Natural killer cell (primary cell): ENCODE data around the gene SORCS2. TPM values are rescaled to one million over a fixed set of nuclear protein-coding genes. Genes with fewer than 3 reads are reported as not detected.

Experiments used
- ATAC-seq, 3 donors: fragments of 150-1000 bp in 2 of 3; fragments of 200-7000 bp in 1 of 3; cut with Tn5 transposase; 1 replicate in 1 of 3; 2 replicates in 2 of 3; pipeline ENCODE4 v1.10.0; 2021; ENCODE audit warnings: mild to moderate bottlenecking in 2 of 3, moderate library complexity in 2 of 3
- DNase-seq, 2 donors: peaks; one replicate each; pipeline versions ENCODE4 v3.0.0 to v3.0.0-alpha.2; 2013 to 2021; ENCODE audit warnings: mixed read lengths in 1 of 2
- H3K27ac ChIP-seq: one replicate; pipeline ENCODE4 v1.5.1; 2013; ENCODE audit warnings: mild to moderate bottlenecking, low read length
- H3K27me3 ChIP-seq: one replicate; pipeline ENCODE4 v1.6.1; 2013; ENCODE audit warnings: low read length; ENCODE audit not compliant: control insufficient read depth, insufficient read depth
- H3K36me3 ChIP-seq: one replicate; pipeline ENCODE4 v1.6.1; 2013; ENCODE audit warnings: low read length; ENCODE audit not compliant: control insufficient read depth, insufficient read depth
- H3K4me1 ChIP-seq: one replicate; pipeline ENCODE4 v1.6.1; 2013; ENCODE audit warnings: low read length; ENCODE audit not compliant: control insufficient read depth, insufficient read depth
- H3K4me3 ChIP-seq: one replicate; pipeline ENCODE4 v1.5.1; 2013; ENCODE audit warnings: low read length
- H3K9me3 ChIP-seq: one replicate; pipeline ENCODE4 v1.6.1; 2013; ENCODE audit warnings: low read length; ENCODE audit not compliant: control insufficient read depth, insufficient read depth
- H3K27ac Mint-ChIP-seq, 2 donors: one replicate each; pipeline ENCODE4 v1.8.0; 2022; ENCODE audit warnings: mild to moderate bottlenecking in 2 of 2, mixed read lengths in 2 of 2, moderate library complexity in 1 of 2
- H3K27me3 Mint-ChIP-seq, 2 donors: one replicate each; pipeline ENCODE4 v1.8.0; 2022; ENCODE audit warnings: low read depth in 2 of 2, mixed read lengths in 2 of 2
- H3K36me3 Mint-ChIP-seq: one replicate; pipeline ENCODE4 v1.8.0; 2022; ENCODE audit warnings: mixed read lengths
- H3K4me1 Mint-ChIP-seq, 2 donors: one replicate each; pipeline ENCODE4 v1.8.0; 2022; ENCODE audit warnings: mixed read lengths in 2 of 2
- H3K4me3 Mint-ChIP-seq: one replicate; pipeline ENCODE4 v1.8.0; 2022; ENCODE audit warnings: mild to moderate bottlenecking, moderate library complexity, mixed read lengths
- H3K9me3 Mint-ChIP-seq, 2 donors: one replicate each; pipeline ENCODE4 v1.8.0; 2022; ENCODE audit warnings: mixed read lengths in 2 of 2
- WGBS: methylation state at CpG from one replicate; pipeline ENCODE4 v1.1.7; 2013; ENCODE audit warnings: missing lambda C conversion rate; ENCODE audit not compliant: insufficient coverage; 5-methylcytosine and 5-hydroxymethylcytosine counted together
- intact Hi-C: fragments of 100-400 bp; cut with micrococcal nuclease; formaldehyde crosslinking; loops from one replicate; pipeline ENCODE4 v1.14.2; 2022
- total RNA-seq, 4 donors: library from RNA; stranded (reverse); fragments of 120-200 nt in 1 of 4; gene quantifications; one replicate each; pipeline versions ENCODE4 v1.2.3 to v1.2.4, GENCODE V29; 2013 to 2022
- TF ChIP-seq, protein P1 (sequence below): fragments of 200-600 bp; IDR thresholded peaks from one replicate; pipeline ENCODE4 v1.8.0; 2022; ENCODE audit warnings: antibody characterized with exemption

SORCS2 gene
- total RNA-seq, 3 donors from 2014 or later (not counting 1 experiment from before 2014, with no cell fraction given) = 1.2 to 2.5 (median 1.4) TPM

DNA sequence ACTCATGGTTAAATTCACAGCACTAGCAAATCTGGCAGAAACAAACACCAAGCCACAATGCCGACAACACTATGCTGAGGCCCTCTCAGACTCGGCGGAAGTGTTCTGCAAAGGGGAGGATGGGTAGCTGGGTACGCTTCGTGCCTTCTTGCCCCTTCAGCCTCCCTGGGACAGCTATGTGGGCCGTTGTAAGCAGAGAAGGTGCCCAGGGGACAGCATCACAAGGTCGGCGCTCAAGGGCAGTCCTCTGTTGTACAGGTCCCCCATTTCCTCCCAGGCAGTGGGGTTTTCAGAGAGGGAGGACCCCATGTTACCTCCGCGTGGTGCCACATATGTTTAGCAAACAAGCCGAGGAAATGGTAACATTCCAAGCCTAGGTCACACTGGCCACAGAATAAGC lies 573.7 kb downstream of the SORCS2 start:
- H3K9me3 Mint-ChIP-seq = no peaks in the 10 kb centered on the region
- intact Hi-C loops = no loop called here
- H3K27ac Mint-ChIP-seq = no peak overlapping the region

DNA sequence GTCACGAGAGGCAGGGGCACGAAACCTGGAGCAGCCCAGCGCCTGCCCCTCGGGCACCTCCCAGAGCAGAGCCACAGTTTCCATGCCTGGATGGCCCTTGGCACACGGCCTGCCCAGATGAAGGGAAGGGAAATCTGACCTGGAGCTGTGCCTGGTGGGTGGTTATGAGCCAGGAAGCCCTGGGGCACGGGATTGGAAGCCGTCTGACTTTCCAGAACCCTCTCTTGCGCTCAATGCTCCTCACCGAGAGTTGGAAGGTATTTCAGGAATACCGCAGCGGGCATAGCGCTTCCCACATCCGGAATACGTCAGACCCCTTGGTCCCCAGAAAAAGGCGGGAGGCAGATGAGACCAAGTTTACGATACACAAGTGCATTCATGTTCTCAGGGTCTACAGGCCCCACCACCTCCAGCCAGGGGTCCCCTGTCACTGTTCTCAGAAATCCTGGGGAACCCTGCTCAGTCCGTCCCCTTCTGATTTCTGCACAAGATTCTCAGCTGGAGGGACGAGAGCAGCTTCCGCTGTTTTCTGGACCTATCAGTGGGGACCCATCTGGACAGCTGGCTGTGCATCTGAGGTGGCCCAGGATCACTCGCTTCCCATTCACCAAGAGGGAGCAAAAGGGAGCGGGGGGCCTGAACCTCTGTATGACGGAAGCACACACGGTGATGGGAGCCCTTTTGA lies 574.5 kb downstream of the SORCS2 start:
- no peaks in the 10 kb centered on the region for H3K27me3 ChIP-seq
- H3K36me3 Mint-ChIP-seq = no peaks in the 10 kb centered on the region
- intact Hi-C loops = no loop called here
- H3K4me1 ChIP-seq = peaks cover 7% of the 10 kb centered on the region
- WGBS = 88% methylated on average over 23 of the region's 23 CpGs
- H3K9me3 Mint-ChIP-seq = no peaks in the 10 kb centered on the region
- TF ChIP-seq, protein P1, sequence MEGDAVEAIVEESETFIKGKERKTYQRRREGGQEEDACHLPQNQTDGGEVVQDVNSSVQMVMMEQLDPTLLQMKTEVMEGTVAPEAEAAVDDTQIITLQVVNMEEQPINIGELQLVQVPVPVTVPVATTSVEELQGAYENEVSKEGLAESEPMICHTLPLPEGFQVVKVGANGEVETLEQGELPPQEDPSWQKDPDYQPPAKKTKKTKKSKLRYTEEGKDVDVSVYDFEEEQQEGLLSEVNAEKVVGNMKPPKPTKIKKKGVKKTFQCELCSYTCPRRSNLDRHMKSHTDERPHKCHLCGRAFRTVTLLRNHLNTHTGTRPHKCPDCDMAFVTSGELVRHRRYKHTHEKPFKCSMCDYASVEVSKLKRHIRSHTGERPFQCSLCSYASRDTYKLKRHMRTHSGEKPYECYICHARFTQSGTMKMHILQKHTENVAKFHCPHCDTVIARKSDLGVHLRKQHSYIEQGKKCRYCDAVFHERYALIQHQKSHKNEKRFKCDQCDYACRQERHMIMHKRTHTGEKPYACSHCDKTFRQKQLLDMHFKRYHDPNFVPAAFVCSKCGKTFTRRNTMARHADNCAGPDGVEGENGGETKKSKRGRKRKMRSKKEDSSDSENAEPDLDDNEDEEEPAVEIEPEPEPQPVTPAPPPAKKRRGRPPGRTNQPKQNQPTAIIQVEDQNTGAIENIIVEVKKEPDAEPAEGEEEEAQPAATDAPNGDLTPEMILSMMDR = no peak
- ATAC-seq (no peak), DNase-seq (no peak)
- no peak overlapping the region for H3K27ac ChIP-seq
- no peaks in the 10 kb centered on the region for H3K27me3 Mint-ChIP-seq
- no peak overlapping the region for H3K27ac Mint-ChIP-seq
- no peaks in the 10 kb centered on the region for H3K9me3 ChIP-seq
- H3K4me1 Mint-ChIP-seq = peaks cover 0 to 2% of the 10 kb centered on the region in 2 donors
- no peaks in the 10 kb centered on the region for H3K36me3 ChIP-seq
- no peak overlapping the region for H3K4me3 Mint-ChIP-seq
- no peak overlapping the region for H3K4me3 ChIP-seq

More for the DNA sequence above, 573.7 kb downstream of the SORCS2 start:
- Histone ChIP-seq H3K36me3 (no peaks in the 10 kb centered on the region), H3K9me3 (no peaks in the 10 kb centered on the region), H3K27me3 (no peaks in the 10 kb centered on the region), H3K27ac (no peak overlapping the region), H3K4me1 (peaks cover 7% of the 10 kb centered on the region), H3K4me3 (no peak overlapping the region)
- WGBS = 92% methylated on average over 11 of the region's 11 CpGs
- no peak for ATAC-seq
- H3K36me3 Mint-ChIP-seq = no peaks in the 10 kb centered on the region
- DNase-seq = no peak
- no peaks in the 10 kb centered on the region for H3K27me3 Mint-ChIP-seq
- peaks cover 0 to 8% of the 10 kb centered on the region in 2 donors for H3K4me1 Mint-ChIP-seq
- no peak overlapping the region for H3K4me3 Mint-ChIP-seq
- TF ChIP-seq, protein P1 = no peak

DNA sequence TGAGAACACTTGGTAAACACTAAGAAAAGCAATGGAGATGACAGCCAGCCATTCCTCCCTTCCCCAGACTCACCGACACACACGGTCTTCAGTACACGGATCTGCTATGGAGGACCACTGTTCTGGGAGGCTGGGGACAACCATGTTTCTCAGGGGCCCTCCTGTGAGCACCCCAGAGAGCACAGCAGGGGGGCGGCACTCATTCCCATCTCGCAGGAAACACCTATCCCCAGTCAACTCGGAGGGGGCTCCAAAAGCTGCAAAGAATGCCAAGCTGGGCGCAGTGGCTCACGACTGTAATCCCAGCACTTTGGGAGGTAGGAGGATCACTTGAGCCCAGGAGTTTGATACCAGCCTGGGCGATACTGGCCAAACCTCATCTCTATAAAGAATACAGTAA lies 575.2 kb downstream of the SORCS2 start:
- Mint-ChIP-seq H3K4me1 (no peaks in the 10 kb centered on the region), H3K27ac (no peak overlapping the region), H3K36me3 (no peaks in the 10 kb centered on the region), H3K9me3 (no peaks in the 10 kb centered on the region), H3K27me3 (no peaks in the 10 kb centered on the region), H3K4me3 (no peak overlapping the region)
- intact Hi-C loops = no loop called here
- ATAC-seq (no peak), DNase-seq (no peak)
- no peaks in the 10 kb centered on the region for H3K27me3 ChIP-seq
- no peaks in the 10 kb centered on the region for H3K36me3 ChIP-seq
- H3K4me1 ChIP-seq = peaks cover 7% of the 10 kb centered on the region
- TF ChIP-seq, protein P1 = no peak
- no peak overlapping the region for H3K27ac ChIP-seq
- H3K9me3 ChIP-seq = no peaks in the 10 kb centered on the region
- 80% methylated on average over 9 of the region's 9 CpGs for WGBS
- H3K4me3 ChIP-seq = no peak overlapping the region

DNA sequence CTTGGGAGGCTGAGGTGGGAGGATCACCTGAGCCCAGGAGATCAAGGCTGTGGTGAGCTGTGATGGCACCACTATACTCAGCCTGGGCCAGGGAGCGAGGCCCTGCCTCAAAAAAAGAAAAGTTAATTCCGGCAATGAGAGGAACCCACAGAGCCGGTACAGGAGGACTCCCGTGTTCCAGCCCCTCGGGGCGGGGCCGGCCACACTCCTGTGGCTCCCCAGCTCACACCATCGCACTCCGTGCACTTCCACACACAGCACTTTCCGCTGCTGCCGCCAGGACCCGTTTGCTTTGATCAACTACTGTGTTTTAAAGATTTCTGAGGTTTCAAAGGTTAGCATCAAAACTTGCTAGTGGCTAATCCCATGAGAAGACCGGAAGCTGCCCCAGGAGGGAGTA lies 575.6 kb downstream of the SORCS2 start:
- H3K4me1 ChIP-seq = peaks cover 7% of the 10 kb centered on the region
- no peak overlapping the region for H3K4me3 ChIP-seq
- intact Hi-C loops = no loop called here
- no peak overlapping the region for H3K27ac ChIP-seq
- no peaks in the 10 kb centered on the region for H3K36me3 ChIP-seq
- Mint-ChIP-seq H3K4me1 (no peaks in the 10 kb centered on the region), H3K36me3 (no peaks in the 10 kb centered on the region), H3K9me3 (no peaks in the 10 kb centered on the region), H3K27me3 (no peaks in the 10 kb centered on the region), H3K27ac (no peak overlapping the region), H3K4me3 (no peak overlapping the region)
- no peak for ATAC-seq
- no peaks in the 10 kb centered on the region for H3K9me3 ChIP-seq
- DNase-seq = no peak
- TF ChIP-seq, protein P1 = no peak
- no peaks in the 10 kb centered on the region for H3K27me3 ChIP-seq
- WGBS = 85% methylated on average over 13 of the region's 13 CpGs
